ELF-1 (cell line): ENCODE measurements around the gene RNFT2.
"Not testable (repeated sequence)": the region's sequence is repeated elsewhere in the genome, so short reads cannot be mapped to it uniquely, and the experiment has no call there.

Experiments
- DNase-seq: peaks from one replicate; pipeline ENCODE4 v3.0.0-alpha.2; 2016; ENCODE audit warnings: low read depth, low spot score

RNFT2 gene

GRCh38 chr12:116742787-116743186 lies 4.7 kb downstream of the RNFT2 start:
- not testable (repeated sequence) for DNase-seq

- no peak for DNase-seq
Measured at GRCh38 chr12:116744766-116745165, 6.7 kb downstream of the RNFT2 start.

GRCh38 chr12:116745554-116745953 lies 7.4 kb downstream of the RNFT2 start:
- no peak for DNase-seq

GRCh38 chr12:116749884-116750283 lies 11.8 kb downstream of the RNFT2 start:
- DNase-seq = no peak

- no peak for DNase-seq
Measured at GRCh38 chr12:116750298-116750697, 12.2 kb downstream of the RNFT2 start.

GRCh38 chr12:116754097-116754496 lies 16.0 kb downstream of the RNFT2 start:
- DNase-seq = not testable (repeated sequence)

- not testable (repeated sequence) for DNase-seq
Measured at GRCh38 chr12:116754783-116755182, 16.7 kb downstream of the RNFT2 start.

GRCh38 chr12:116759783-116760621 lies 21.9 kb downstream of the RNFT2 start:
- peak; percentile 76 for DNase-seq

- DNase-seq = no peak
Measured at GRCh38 chr12:116760622-116761020, 22.5 kb downstream of the RNFT2 start.

- no peak for DNase-seq
Measured at GRCh38 chr12:116761499-116761898, 23.4 kb downstream of the RNFT2 start.

- DNase-seq = no peak
Measured at GRCh38 chr12:116765271-116765670, 27.2 kb downstream of the RNFT2 start.

GRCh38 chr12:116766285-116766684 lies 28.2 kb downstream of the RNFT2 start:
- no peak for DNase-seq

- DNase-seq = no peak
Measured at GRCh38 chr12:116766746-116767145, 28.6 kb downstream of the RNFT2 start.

- DNase-seq = no peak
Measured at GRCh38 chr12:116771651-116772050, 33.5 kb downstream of the RNFT2 start.

GRCh38 chr12:116773276-116773731 lies 35.2 kb downstream of the RNFT2 start:
- DNase-seq = peak; percentile 30

GRCh38 chr12:116774020-116774419 lies 35.9 kb downstream of the RNFT2 start:
- no peak for DNase-seq

- DNase-seq = no peak
Measured at GRCh38 chr12:116777245-116777644, 39.1 kb downstream of the RNFT2 start.

GRCh38 chr12:116779597-116779996 lies 41.5 kb downstream of the RNFT2 start:
- DNase-seq = no peak

- DNase-seq = no peak
Measured at GRCh38 chr12:116780942-116781341, 42.8 kb downstream of the RNFT2 start.

GRCh38 chr12:116783525-116784237 lies 45.6 kb downstream of the RNFT2 start:
- DNase-seq = no peak

- DNase-seq = peak; percentile 27
Measured at GRCh38 chr12:116784238-116784612, 46.1 kb downstream of the RNFT2 start.

- DNase-seq = not testable (repeated sequence)
Measured at GRCh38 chr12:116789562-116789961, 51.4 kb downstream of the RNFT2 start.

- DNase-seq = no peak
Measured at GRCh38 chr12:116790066-116790465, 52.0 kb downstream of the RNFT2 start.
